CD4-positive, alpha-beta T cell (primary cell): ENCODE data around the gene CAPN9. TPM values are rescaled to one million over a fixed set of nuclear protein-coding genes. Genes with fewer than 3 reads are reported as not detected.

Experiments
- ATAC-seq: fragments of 200-7000 bp; cut with Tn5 transposase; one replicate; pipeline ENCODE4 v1.10.0; 2022; ENCODE audit warnings: mild to moderate bottlenecking; ENCODE audit not compliant: poor library complexity
- CTCF ChIA-PET: fragments of 350-600 bp; sonication (Branson Sonifier 250); formaldehyde crosslinking; loops from one replicate; lab custom pipeline; 2021; ENCODE audit warnings: antibody characterized with exemption, inconsistent platforms; lab: Charles Lee
- POLR2A ChIA-PET: fragments of 350-600 bp; sonication (Branson Sonifier 250); formaldehyde crosslinking; loops from one replicate; lab custom pipeline; 2021; ENCODE audit warnings: antibody characterized with exemption, inconsistent platforms; lab: Charles Lee
- DNase-seq, 14 experiments: peaks; one replicate each; pipeline ENCODE4 v3.0.0-alpha.2; 2013 to 2020; ENCODE audit warnings: mixed read lengths in 2 of 14
- H3K27ac ChIP-seq, 2 donors: one replicate each; pipeline versions ENCODE4 v1.5.1 to v1.7.0; 2013; ENCODE audit warnings: low read length in 2 of 2, low read depth in 1 of 2, mild to moderate bottlenecking in 1 of 2
- H3K27me3 ChIP-seq, 2 experiments: 1 replicate in 1 of 2; 2 replicates in 1 of 2; pipeline versions ENCODE4 v1.6.1 to v1.7.0; 2013; ENCODE audit warnings: low read length in 2 of 2, control low read depth in 1 of 2, mild to moderate bottlenecking in 1 of 2, moderate library complexity in 1 of 2; ENCODE audit not compliant: insufficient read depth in 2 of 2, control insufficient read depth in 1 of 2
- H3K36me3 ChIP-seq: one replicate; pipeline ENCODE4 v1.6.1; 2013; ENCODE audit warnings: low read length, control low read depth; ENCODE audit not compliant: insufficient read depth
- H3K4me1 ChIP-seq: one replicate; pipeline ENCODE4 v1.6.1; 2013; ENCODE audit warnings: low read length, control low read depth; ENCODE audit not compliant: insufficient read depth
- H3K4me3 ChIP-seq: one replicate; pipeline ENCODE4 v1.5.1; 2013; ENCODE audit warnings: mild to moderate bottlenecking, low read length, moderate library complexity
- H3K9me3 ChIP-seq, 2 experiments: 1 replicate in 1 of 2; 2 replicates in 1 of 2; pipeline versions ENCODE4 v1.6.1 to v1.7.0; 2013; ENCODE audit warnings: low read length in 2 of 2, mild to moderate bottlenecking in 2 of 2, control low read depth in 1 of 2, moderate library complexity in 1 of 2; ENCODE audit not compliant: control insufficient read depth in 1 of 2, insufficient read depth in 1 of 2
- H3K27ac Mint-ChIP-seq: one replicate; pipeline ENCODE4 v1.8.0; 2020; ENCODE audit warnings: mixed read lengths
- H3K27me3 Mint-ChIP-seq: one replicate; pipeline ENCODE4 v1.8.0; 2021; ENCODE audit warnings: mixed read lengths
- H3K36me3 Mint-ChIP-seq: one replicate; pipeline ENCODE4 v1.8.0; 2021; ENCODE audit warnings: low read depth, mixed read lengths
- H3K4me1 Mint-ChIP-seq: one replicate; pipeline ENCODE4 v1.8.0; 2021; ENCODE audit warnings: low read depth, mixed read lengths
- H3K4me3 Mint-ChIP-seq: one replicate; pipeline ENCODE4 v1.8.0; 2020; ENCODE audit warnings: mild to moderate bottlenecking, mixed read lengths
- H3K9me3 Mint-ChIP-seq: one replicate; pipeline ENCODE4 v1.8.0; 2020; ENCODE audit warnings: mixed read lengths
- intact Hi-C, 2 experiments: fragments of 100-400 bp; cut with DNase I in 1 of 2; cut with micrococcal nuclease in 1 of 2; formaldehyde crosslinking; loops; one replicate each; pipeline versions ENCODE4 v1.15.1 to v1.9.0; 2023 to 2025; cut with DNase I, micrococcal nuclease
- total RNA-seq, 174 experiments: library from RNA in 2 of 174; stranded (reverse) in 2 of 174; gene quantifications; one replicate each; pipeline ENCODE4 v1.2.3 and lab custom pipeline; 2021 to 2026
- TF ChIP-seq, protein P1 (sequence below): fragments of 200-600 bp; IDR thresholded peaks from one replicate; pipeline ENCODE4 v1.8.0; 2022; ENCODE audit warnings: antibody characterized with exemption, mild to moderate bottlenecking

CAPN9 gene
- total RNA-seq, 2 experiments from 2014 or later: not detected

DNA sequence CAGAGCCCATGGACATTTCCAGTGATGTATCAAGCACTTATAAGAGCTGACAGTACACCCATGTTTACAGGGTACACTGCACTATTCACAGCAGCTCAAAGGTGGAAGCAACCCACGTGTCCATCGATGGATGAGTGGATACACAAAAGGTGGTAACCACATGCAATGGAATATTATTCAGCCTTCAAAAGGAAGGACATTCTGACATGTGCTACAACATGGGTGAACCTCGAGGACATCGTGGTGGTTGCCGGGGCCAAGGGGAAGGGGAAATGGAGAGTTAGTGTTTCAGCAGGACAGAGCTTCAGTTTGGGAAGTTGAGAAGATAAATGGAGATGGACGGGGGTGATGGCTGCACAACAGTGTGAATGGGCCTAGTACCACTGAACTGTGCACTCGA is 42.4 kb upstream of the CAPN9 start:
- no peak for DNase-seq
- intact Hi-C loops: no loop called here
- POLR2A ChIA-PET: no interaction called here
- Mint-ChIP-seq H3K4me1 (no peaks in the 10 kb centered on the region), H3K4me3 (no peak overlapping the region), H3K27ac (no peak overlapping the region), H3K27me3 (peaks cover 5% of the 10 kb centered on the region), H3K36me3 (no peaks in the 10 kb centered on the region), H3K9me3 (no peaks in the 10 kb centered on the region)
- Histone ChIP-seq H3K27me3 (peaks cover 0 to 2% of the 10 kb centered on the region in 2 experiments), H3K27ac (no peak overlapping the region), H3K9me3 (no peaks in the 10 kb centered on the region), H3K4me1 (no peaks in the 10 kb centered on the region), H3K36me3 (no peaks in the 10 kb centered on the region), H3K4me3 (no peak overlapping the region)
- TF ChIP-seq, protein P1, sequence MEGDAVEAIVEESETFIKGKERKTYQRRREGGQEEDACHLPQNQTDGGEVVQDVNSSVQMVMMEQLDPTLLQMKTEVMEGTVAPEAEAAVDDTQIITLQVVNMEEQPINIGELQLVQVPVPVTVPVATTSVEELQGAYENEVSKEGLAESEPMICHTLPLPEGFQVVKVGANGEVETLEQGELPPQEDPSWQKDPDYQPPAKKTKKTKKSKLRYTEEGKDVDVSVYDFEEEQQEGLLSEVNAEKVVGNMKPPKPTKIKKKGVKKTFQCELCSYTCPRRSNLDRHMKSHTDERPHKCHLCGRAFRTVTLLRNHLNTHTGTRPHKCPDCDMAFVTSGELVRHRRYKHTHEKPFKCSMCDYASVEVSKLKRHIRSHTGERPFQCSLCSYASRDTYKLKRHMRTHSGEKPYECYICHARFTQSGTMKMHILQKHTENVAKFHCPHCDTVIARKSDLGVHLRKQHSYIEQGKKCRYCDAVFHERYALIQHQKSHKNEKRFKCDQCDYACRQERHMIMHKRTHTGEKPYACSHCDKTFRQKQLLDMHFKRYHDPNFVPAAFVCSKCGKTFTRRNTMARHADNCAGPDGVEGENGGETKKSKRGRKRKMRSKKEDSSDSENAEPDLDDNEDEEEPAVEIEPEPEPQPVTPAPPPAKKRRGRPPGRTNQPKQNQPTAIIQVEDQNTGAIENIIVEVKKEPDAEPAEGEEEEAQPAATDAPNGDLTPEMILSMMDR: no peak
- ATAC-seq: no peak
- CTCF ChIA-PET: no interaction called here

DNA sequence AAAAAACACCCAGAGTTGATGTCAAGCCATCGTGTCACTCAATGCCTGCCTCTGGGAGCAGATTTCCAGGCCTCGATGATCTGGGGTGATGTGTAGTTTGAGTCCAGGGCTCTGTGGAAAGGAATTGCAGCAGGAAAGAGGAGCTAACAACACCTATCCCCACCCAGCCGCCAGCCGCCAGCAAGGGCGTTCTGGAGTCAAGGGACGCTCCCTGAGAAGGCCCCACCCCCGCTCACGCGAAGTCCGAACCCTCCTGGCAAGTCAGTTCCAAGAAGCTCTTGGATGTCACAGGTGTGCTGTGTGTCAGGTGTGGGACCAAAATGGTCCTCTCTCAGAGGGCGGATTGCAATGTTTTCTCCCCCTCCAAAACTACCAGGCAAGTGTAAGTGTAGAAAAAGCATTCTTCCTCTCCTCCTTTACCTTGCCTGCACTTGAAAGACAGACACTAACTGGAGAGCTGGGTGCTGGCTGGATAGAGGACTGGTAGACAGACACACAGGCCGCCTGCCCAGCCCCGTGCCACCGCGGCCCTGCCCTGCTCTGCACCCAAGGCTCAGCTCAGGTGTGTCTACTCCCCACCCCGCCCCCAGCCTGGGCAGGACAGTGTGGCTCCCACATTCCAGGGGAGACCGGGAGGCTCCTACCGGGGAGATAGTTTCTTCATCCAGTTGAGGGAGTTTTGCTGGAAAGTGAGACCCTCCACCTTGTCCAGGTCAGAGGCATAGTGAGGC is 41.7 kb upstream of the CAPN9 start:
- H3K9me3 ChIP-seq: no peaks in the 10 kb centered on the region
- ATAC-seq (no peak), DNase-seq (no peak)
- H3K4me3 ChIP-seq: no peak overlapping the region
- intact Hi-C loops: no loop called here
- Mint-ChIP-seq H3K4me1 (no peaks in the 10 kb centered on the region), H3K9me3 (no peaks in the 10 kb centered on the region), H3K27ac (no peak overlapping the region), H3K4me3 (no peak overlapping the region), H3K27me3 (peaks cover 5% of the 10 kb centered on the region), H3K36me3 (no peaks in the 10 kb centered on the region)
- POLR2A ChIA-PET: no interaction called here
- CTCF ChIA-PET: no interaction called here
- TF ChIP-seq, protein P1: no peak
- no peak overlapping the region for H3K27ac ChIP-seq
- peaks cover 0 to 2% of the 10 kb centered on the region in 2 experiments for H3K27me3 ChIP-seq
- no peaks in the 10 kb centered on the region for H3K36me3 ChIP-seq
- H3K4me1 ChIP-seq: no peaks in the 10 kb centered on the region

DNA sequence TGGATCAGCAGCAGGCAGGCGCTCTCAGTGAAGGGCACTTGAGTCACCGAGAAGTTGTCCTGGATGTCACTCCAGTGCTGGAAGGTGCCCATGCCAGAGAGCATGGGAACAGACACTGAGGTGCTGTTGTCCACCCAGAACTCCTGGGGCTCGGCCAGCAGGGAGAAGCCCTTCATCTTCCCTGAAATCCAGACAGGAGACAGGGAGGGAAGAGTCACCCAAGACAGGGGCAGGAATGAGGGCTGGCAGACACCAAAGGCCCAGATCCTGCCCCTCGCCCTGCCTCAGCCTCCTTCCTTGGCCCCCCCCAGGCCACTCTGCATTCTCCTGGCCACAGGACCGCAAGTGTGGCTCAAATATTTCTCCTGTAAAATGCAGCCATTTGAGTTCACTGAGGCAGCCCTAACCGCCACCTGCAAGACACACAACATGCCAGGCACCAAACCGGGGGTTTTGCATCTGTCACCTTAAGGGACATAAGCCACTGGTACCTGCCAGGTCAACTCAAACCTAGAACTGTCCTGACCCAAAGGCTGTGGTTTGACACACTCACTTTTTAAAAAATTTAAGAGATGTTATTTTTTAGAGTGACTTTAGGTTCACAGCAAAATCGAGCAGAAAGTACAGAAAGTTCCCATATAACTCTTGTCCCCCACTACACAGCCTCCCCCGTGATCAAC is 41.0 kb upstream of the CAPN9 start:
- no peaks in the 10 kb centered on the region for H3K4me1 ChIP-seq
- ChIA-PET POLR2A (no interaction called here), CTCF (no interaction called here)
- Mint-ChIP-seq H3K4me3 (no peak overlapping the region), H3K36me3 (no peaks in the 10 kb centered on the region), H3K9me3 (no peaks in the 10 kb centered on the region), H3K27me3 (peaks cover 5% of the 10 kb centered on the region), H3K4me1 (no peaks in the 10 kb centered on the region), H3K27ac (no peak overlapping the region)
- H3K27me3 ChIP-seq: peaks cover 0 to 2% of the 10 kb centered on the region in 2 experiments
- TF ChIP-seq, protein P1: no peak
- DNase-seq (no peak), ATAC-seq (no peak)
- H3K9me3 ChIP-seq: no peaks in the 10 kb centered on the region
- intact Hi-C loops: no loop called here
- H3K4me3 ChIP-seq: no peak overlapping the region
- no peaks in the 10 kb centered on the region for H3K36me3 ChIP-seq
- H3K27ac ChIP-seq: no peak overlapping the region
